ENCODE results near the gene ZDHHC4. TPM values are rescaled to one million over a fixed set of nuclear protein-coding genes. Genes with fewer than 3 reads are reported as not detected.

The ZDHHC4 gene
- total and polyA plus RNA-seq, 9 of the 15 experiments (the other 6 are each of a cell fraction or from before 2014, with no cell fraction given), result 33.4 to 106 (median 58.3) TPM

DNA sequence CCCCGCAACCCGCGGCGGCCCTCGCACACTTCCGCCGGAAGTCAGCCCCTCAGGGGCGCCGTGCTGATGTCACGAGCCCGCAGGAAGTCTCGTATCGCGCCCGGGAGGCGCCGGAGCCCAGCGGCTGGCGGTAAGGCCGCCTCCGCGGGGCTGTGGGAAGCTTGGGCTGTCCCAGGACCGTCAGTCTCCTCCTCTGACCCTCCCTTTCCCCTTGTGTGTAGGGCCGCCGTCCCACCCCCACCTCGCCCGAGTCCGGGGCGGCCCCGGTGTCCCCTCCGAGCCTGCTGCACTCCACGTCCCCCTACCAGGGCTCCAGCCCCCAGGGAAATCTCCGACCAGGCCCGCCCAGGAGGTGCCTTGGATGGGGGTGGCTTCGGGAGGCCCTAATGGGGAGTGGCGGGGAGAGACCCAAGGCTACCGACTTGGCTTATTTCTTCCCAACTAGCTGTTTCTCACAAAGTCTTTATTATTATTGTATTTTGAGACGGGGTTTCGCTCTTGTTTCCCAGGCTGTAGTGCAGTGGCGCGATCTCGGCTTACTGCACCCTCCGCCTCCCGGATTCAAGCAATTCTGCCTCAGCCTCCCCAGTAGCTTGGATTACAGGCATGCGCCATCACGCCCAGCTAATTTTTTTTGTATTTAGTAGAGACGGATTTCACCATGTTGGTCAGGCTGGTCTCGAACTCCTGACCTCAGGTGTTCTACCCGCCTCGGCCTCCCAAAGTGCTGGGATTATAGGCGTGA, at the start of gene ZDHHC4 (continued):
- TF ChIP-seq YBX1 (IDR thresholded peaks at IDR 0.05) (no peak), CHD1 (IDR thresholded peaks at IDR 0.05; ENCODE audit: low read length) (no peak), TCF7 (IDR thresholded peaks at IDR 0.05; ENCODE audit: borderline replicate concordance) (no peak), XRCC5 (IDR thresholded peaks at IDR 0.05; ENCODE audit: low read depth, low read length) (no peak), MBD2 (IDR thresholded peaks at IDR 0.05; ENCODE audit: borderline replicate concordance, low read depth) (peak; percentile 71), ZNF354B (CRISPR knock-in tag; IDR thresholded peaks at IDR 0.05) (no peak), CHCHD3 (CRISPR knock-in tag; IDR thresholded peaks at IDR 0.05) (0 out of 2 replicates have a peak, but pooled peaks have one; percentile 56), ZFP30 (CRISPR knock-in tag; IDR thresholded peaks at IDR 0.05; ENCODE audit: borderline replicate concordance) (no peak), ZNF785 (CRISPR knock-in tag; IDR thresholded peaks at IDR 0.05) (no peak), ZNF445 (CRISPR knock-in tag; IDR thresholded peaks at IDR 0.05; ENCODE audit: low read depth) (no peak), HMG20B (CRISPR knock-in tag; IDR thresholded peaks at IDR 0.05) (no peak)
- TF ChIP-seq, protein P1, sequence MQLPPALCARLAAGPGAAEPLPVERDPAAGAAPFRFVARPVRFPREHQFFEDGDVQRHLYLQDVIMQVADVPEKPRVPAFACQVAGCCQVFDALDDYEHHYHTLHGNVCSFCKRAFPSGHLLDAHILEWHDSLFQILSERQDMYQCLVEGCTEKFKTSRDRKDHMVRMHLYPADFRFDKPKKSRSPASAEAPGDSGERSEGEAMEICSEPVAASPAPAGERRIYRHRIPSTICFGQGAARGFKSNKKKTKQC (CRISPR knock-in tag; IDR thresholded peaks at IDR 0.05), result peak; percentile 60; the same call in 1 of the 2 replicates
- TF ChIP-seq, protein P2, sequence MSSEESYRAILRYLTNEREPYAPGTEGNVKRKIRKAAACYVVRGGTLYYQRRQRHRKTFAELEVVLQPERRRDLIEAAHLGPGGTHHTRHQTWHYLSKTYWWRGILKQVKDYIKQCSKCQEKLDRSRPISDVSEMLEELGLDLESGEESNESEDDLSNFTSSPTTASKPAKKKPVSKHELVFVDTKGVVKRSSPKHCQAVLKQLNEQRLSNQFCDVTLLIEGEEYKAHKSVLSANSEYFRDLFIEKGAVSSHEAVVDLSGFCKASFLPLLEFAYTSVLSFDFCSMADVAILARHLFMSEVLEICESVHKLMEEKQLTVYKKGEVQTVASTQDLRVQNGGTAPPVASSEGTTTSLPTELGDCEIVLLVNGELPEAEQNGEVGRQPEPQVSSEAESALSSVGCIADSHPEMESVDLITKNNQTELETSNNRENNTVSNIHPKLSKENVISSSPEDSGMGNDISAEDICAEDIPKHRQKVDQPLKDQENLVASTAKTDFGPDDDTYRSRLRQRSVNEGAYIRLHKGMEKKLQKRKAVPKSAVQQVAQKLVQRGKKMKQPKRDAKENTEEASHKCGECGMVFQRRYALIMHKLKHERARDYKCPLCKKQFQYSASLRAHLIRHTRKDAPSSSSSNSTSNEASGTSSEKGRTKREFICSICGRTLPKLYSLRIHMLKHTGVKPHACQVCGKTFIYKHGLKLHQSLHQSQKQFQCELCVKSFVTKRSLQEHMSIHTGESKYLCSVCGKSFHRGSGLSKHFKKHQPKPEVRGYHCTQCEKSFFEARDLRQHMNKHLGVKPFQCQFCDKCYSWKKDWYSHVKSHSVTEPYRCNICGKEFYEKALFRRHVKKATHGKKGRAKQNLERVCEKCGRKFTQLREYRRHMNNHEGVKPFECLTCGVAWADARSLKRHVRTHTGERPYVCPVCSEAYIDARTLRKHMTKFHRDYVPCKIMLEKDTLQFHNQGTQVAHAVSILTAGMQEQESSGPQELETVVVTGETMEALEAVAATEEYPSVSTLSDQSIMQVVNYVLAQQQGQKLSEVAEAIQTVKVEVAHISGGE (CRISPR knock-in tag; IDR thresholded peaks at IDR 0.05), result peak in 2 of 3 experiments; percentile 71 to 85; a peak in 4 of 6 replicates
- TF ChIP-seq, protein P3, sequence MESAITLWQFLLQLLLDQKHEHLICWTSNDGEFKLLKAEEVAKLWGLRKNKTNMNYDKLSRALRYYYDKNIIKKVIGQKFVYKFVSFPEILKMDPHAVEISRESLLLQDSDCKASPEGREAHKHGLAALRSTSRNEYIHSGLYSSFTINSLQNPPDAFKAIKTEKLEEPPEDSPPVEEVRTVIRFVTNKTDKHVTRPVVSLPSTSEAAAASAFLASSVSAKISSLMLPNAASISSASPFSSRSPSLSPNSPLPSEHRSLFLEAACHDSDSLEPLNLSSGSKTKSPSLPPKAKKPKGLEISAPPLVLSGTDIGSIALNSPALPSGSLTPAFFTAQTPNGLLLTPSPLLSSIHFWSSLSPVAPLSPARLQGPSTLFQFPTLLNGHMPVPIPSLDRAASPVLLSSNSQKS (CRISPR knock-in tag; IDR thresholded peaks at IDR 0.05), result no peak
- TF ChIP-seq, protein P4, sequence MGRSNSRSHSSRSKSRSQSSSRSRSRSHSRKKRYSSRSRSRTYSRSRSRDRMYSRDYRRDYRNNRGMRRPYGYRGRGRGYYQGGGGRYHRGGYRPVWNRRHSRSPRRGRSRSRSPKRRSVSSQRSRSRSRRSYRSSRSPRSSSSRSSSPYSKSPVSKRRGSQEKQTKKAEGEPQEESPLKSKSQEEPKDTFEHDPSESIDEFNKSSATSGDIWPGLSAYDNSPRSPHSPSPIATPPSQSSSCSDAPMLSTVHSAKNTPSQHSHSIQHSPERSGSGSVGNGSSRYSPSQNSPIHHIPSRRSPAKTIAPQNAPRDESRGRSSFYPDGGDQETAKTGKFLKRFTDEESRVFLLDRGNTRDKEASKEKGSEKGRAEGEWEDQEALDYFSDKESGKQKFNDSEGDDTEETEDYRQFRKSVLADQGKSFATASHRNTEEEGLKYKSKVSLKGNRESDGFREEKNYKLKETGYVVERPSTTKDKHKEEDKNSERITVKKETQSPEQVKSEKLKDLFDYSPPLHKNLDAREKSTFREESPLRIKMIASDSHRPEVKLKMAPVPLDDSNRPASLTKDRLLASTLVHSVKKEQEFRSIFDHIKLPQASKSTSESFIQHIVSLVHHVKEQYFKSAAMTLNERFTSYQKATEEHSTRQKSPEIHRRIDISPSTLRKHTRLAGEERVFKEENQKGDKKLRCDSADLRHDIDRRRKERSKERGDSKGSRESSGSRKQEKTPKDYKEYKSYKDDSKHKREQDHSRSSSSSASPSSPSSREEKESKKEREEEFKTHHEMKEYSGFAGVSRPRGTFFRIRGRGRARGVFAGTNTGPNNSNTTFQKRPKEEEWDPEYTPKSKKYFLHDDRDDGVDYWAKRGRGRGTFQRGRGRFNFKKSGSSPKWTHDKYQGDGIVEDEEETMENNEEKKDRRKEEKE (IDR thresholded peaks at IDR 0.05; ENCODE audit: borderline replicate concordance in 1 of 2, control insufficient read depth in 1 of 2, low read depth in 2 of 2, low read length in 1 of 2), result no peak
- TF ChIP-seq, protein P5, sequence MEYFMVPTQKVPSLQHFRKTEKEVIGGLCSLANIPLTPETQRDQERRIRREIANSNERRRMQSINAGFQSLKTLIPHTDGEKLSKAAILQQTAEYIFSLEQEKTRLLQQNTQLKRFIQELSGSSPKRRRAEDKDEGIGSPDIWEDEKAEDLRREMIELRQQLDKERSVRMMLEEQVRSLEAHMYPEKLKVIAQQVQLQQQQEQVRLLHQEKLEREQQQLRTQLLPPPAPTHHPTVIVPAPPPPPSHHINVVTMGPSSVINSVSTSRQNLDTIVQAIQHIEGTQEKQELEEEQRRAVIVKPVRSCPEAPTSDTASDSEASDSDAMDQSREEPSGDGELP (CRISPR knock-in tag; IDR thresholded peaks at IDR 0.05; ENCODE audit: borderline replicate concordance), result peak; percentile 86
